Endometrial microvascular endothelial cells (primary cell): ENCODE results near the gene CNTNAP4. TPM values are rescaled to one million over a fixed set of nuclear protein-coding genes. Genes with fewer than 3 reads are reported as not detected.

Source experiments
- in situ Hi-C: cut with HindIII; loops from 2 replicates; pipeline ENCODE4 v1.10.0; 2017; ENCODE audit warnings: low sequenced_read_pairs, low pct_unique_long_range_greater_than_20kb; ENCODE audit errors: inconsistent ontology term
- total RNA-seq: library from RNA; depleted of rRNA; stranded (reverse); fragments of >200 nt; gene quantifications from one replicate; pipeline ENCODE4 v1.2.3, GENCODE V29; 2015; ENCODE audit errors: inconsistent ontology term

Gene CNTNAP4
- total RNA-seq, 1 donor from 2014 or later = not detected

GRCh38 chr16:76385601-76386230 lies 108.5 kb downstream of the CNTNAP4 start:
- in situ Hi-C loops = no loop called here

- in situ Hi-C loops = no loop called here
Observed at GRCh38 chr16:76386784-76387183, 109.6 kb downstream of the CNTNAP4 start.

GRCh38 chr16:76387994-76388393 lies 110.8 kb downstream of the CNTNAP4 start:
- in situ Hi-C loops = no loop called here

GRCh38 chr16:76389126-76389525 lies 111.9 kb downstream of the CNTNAP4 start:
- in situ Hi-C loops = no loop called here

GRCh38 chr16:76390476-76390875 lies 113.3 kb downstream of the CNTNAP4 start:
- in situ Hi-C loops = no loop called here

- in situ Hi-C loops = no loop called here
Observed at GRCh38 chr16:76396977-76397376, 119.8 kb downstream of the CNTNAP4 start.

- in situ Hi-C loops = no loop called here
Observed at GRCh38 chr16:76409706-76410105, 132.5 kb downstream of the CNTNAP4 start.

GRCh38 chr16:76421571-76421970 lies 144.4 kb downstream of the CNTNAP4 start:
- in situ Hi-C loops = no loop called here

GRCh38 chr16:76428858-76429257 lies 151.7 kb downstream of the CNTNAP4 start:
- in situ Hi-C loops = no loop called here

GRCh38 chr16:76441391-76441790 lies 164.2 kb downstream of the CNTNAP4 start:
- in situ Hi-C loops = no loop called here

- in situ Hi-C loops = no loop called here
Observed at GRCh38 chr16:76441876-76442275, 164.7 kb downstream of the CNTNAP4 start.

- in situ Hi-C loops = no loop called here
Observed at GRCh38 chr16:76443973-76444372, 166.8 kb downstream of the CNTNAP4 start.

GRCh38 chr16:76444832-76445231 lies 167.6 kb downstream of the CNTNAP4 start:
- in situ Hi-C loops = no loop called here

GRCh38 chr16:76445815-76446214 lies 168.6 kb downstream of the CNTNAP4 start:
- in situ Hi-C loops = no loop called here

GRCh38 chr16:76446251-76446650 lies 169.1 kb downstream of the CNTNAP4 start:
- in situ Hi-C loops = no loop called here

- in situ Hi-C loops = no loop called here
Observed at GRCh38 chr16:76450890-76451289, 173.7 kb downstream of the CNTNAP4 start.

GRCh38 chr16:76455257-76455656 lies 178.1 kb downstream of the CNTNAP4 start:
- in situ Hi-C loops = no loop called here

GRCh38 chr16:76456016-76456415 lies 178.8 kb downstream of the CNTNAP4 start:
- in situ Hi-C loops = no loop called here

- in situ Hi-C loops = no loop called here
Observed at GRCh38 chr16:76459111-76459510, 181.9 kb downstream of the CNTNAP4 start.

GRCh38 chr16:76461836-76462235 lies 184.6 kb downstream of the CNTNAP4 start:
- in situ Hi-C loops = no loop called here

- in situ Hi-C loops = no loop called here
Observed at GRCh38 chr16:76464955-76465620, 187.9 kb downstream of the CNTNAP4 start.
